MCF 10A (cell line): ENCODE results near the gene FOLR2. TPM values are rescaled to one million over a fixed set of nuclear protein-coding genes. Genes with fewer than 3 reads are reported as not detected.
"Not testable (repeated sequence)": the region's sequence is repeated elsewhere in the genome, so short reads cannot be mapped to it uniquely, and the experiment has no call there.

ENCODE experiments used
- BruUV-seq: library from RNA; stranded (reverse); fragments of 400-500 nt; replicated peaks from 2 replicates; lab custom pipeline; 2021; lab: Mats Ljungman, UMichigan
- CTCF ChIA-PET: fragments of 300-600 bp; sonication (Branson Sonifier 250); formaldehyde crosslinking; extraction: SDS; loops from one replicate; lab custom pipeline; 2021; ENCODE audit warnings: antibody characterized with exemption, inconsistent platforms; lab: Yijun Ruan, JAX
- POLR2A ChIA-PET: fragments of 300-600, 350-650 bp; sonication (Branson Sonifier 250); formaldehyde crosslinking; extraction: SDS; loops from one replicate; lab custom pipeline; 2020; ENCODE audit warnings: antibody characterized with exemption, inconsistent platforms; lab: Yijun Ruan, JAX
- DNase-seq: peaks from one replicate; pipeline ENCODE4 v3.0.0-alpha.2; 2018; ENCODE audit not compliant: unreplicated experiment
- H3K27ac Mint-ChIP-seq: one replicate; pipeline ENCODE4 v1.8.0; 2022; ENCODE audit warnings: mild to moderate bottlenecking, low read depth, mixed read lengths; ENCODE audit not compliant: unreplicated experiment
- H3K27me3 Mint-ChIP-seq: one replicate; pipeline ENCODE4 v1.8.0; 2022; ENCODE audit warnings: mixed read lengths; ENCODE audit not compliant: insufficient read depth, unreplicated experiment
- H3K36me3 Mint-ChIP-seq: one replicate; pipeline ENCODE4 v1.8.0; 2022; ENCODE audit warnings: mild to moderate bottlenecking, moderate library complexity, mixed read lengths; ENCODE audit not compliant: insufficient read depth, unreplicated experiment
- H3K4me1 Mint-ChIP-seq: one replicate; pipeline ENCODE4 v1.8.0; 2022; ENCODE audit warnings: mixed read lengths; ENCODE audit not compliant: insufficient read depth, unreplicated experiment
- H3K4me3 Mint-ChIP-seq: one replicate; pipeline ENCODE4 v1.8.0; 2022; ENCODE audit warnings: mild to moderate bottlenecking, moderate library complexity, mixed read lengths; ENCODE audit not compliant: unreplicated experiment
- H3K9me3 Mint-ChIP-seq: one replicate; pipeline ENCODE4 v1.8.0; 2022; ENCODE audit warnings: mixed read lengths; ENCODE audit not compliant: unreplicated experiment
- CTCF ChIP-seq: fragments of 200-600 bp; IDR thresholded peaks from one replicate; pipeline ENCODE4 v1.8.0; 2022; ENCODE audit warnings: antibody characterized with exemption, mild to moderate bottlenecking; ENCODE audit not compliant: unreplicated experiment
- intact Hi-C: fragments of 100-400 bp; cut with micrococcal nuclease; formaldehyde crosslinking; loops from 2 replicates; pipeline ENCODE4 v1.14.1; 2022
- total RNA-seq: library from RNA; stranded (reverse); gene quantifications from 2 replicates; pipeline ENCODE4 v1.2.3, GENCODE V29; 2022

Gene FOLR2
- total RNA-seq, 1 experiment from 2014 or later: not detected

- BruUV-seq: no TSS peak
- ChIA-PET CTCF (no interaction called here), POLR2A (no interaction called here)
- H3K27ac Mint-ChIP-seq: no peak overlapping the region
- peaks cover 13% of the 10 kb centered on the region for H3K27me3 Mint-ChIP-seq
- intact Hi-C loops: no loop called here
- H3K36me3 Mint-ChIP-seq: no peaks in the 10 kb centered on the region
- no peaks in the 10 kb centered on the region for H3K4me1 Mint-ChIP-seq
- no peak overlapping the region for H3K4me3 Mint-ChIP-seq
- H3K9me3 Mint-ChIP-seq: no peaks in the 10 kb centered on the region
- TF ChIP-seq CTCF: no peak
- no peak for DNase-seq
Observed at GRCh38 chr11:72259490-72259889, 42.9 kb downstream of the FOLR2 start.

- H3K27ac Mint-ChIP-seq: no peak overlapping the region
- no TSS peak for BruUV-seq
- H3K4me3 Mint-ChIP-seq: no peak overlapping the region
- no peaks in the 10 kb centered on the region for H3K9me3 Mint-ChIP-seq
- CTCF ChIA-PET: no interaction called here
- H3K4me1 Mint-ChIP-seq: peaks cover under 1% of the 10 kb centered on the region
- intact Hi-C loops: no loop called here
- no peaks in the 10 kb centered on the region for H3K36me3 Mint-ChIP-seq
- POLR2A ChIA-PET: interaction anchor here (0.7 to 1.3 kb wide), 2 partner anchors 9 to 37 kb away, joined by 3 to 5 read pairs; no protein-coding TSS in a partner anchor
- peaks cover 2% of the 10 kb centered on the region for H3K27me3 Mint-ChIP-seq
- no peak for DNase-seq
- TF ChIP-seq CTCF: no peak
Observed at GRCh38 chr11:72260574-72260973, 44.0 kb downstream of the FOLR2 start.

GRCh38 chr11:72263361-72263760, 46.8 kb downstream of the FOLR2 start:
- no peaks in the 10 kb centered on the region for H3K27me3 Mint-ChIP-seq
- H3K9me3 Mint-ChIP-seq: no peaks in the 10 kb centered on the region
- no peak overlapping the region for H3K27ac Mint-ChIP-seq
- no peak for TF ChIP-seq CTCF
- BruUV-seq: no TSS peak
- intact Hi-C loops: no loop called here
- H3K4me3 Mint-ChIP-seq: no peak overlapping the region
- POLR2A ChIA-PET: no interaction called here
- DNase-seq: peak; percentile 33
- CTCF ChIA-PET: no interaction called here
- peaks cover 6% of the 10 kb centered on the region for H3K4me1 Mint-ChIP-seq
- no peaks in the 10 kb centered on the region for H3K36me3 Mint-ChIP-seq

GRCh38 chr11:72265951-72266350, 49.4 kb downstream of the FOLR2 start:
- ChIA-PET POLR2A (interaction anchor here (0.6 kb wide), 1 partner anchor 78 kb away, joined by 3 read pairs; no protein-coding TSS in a partner anchor), CTCF (no interaction called here)
- Mint-ChIP-seq H3K36me3 (no peaks in the 10 kb centered on the region), H3K27me3 (no peaks in the 10 kb centered on the region), H3K4me1 (peaks cover 6% of the 10 kb centered on the region), H3K4me3 (no peak overlapping the region), H3K9me3 (no peaks in the 10 kb centered on the region), H3K27ac (no peak overlapping the region)
- no peak for TF ChIP-seq CTCF
- intact Hi-C loops: no loop called here
- no TSS peak for BruUV-seq
- peak; percentile 24 for DNase-seq

- POLR2A ChIA-PET: interaction anchor here (0.6 kb wide), 1 partner anchor 1512 kb away, joined by 3 read pairs; no protein-coding TSS in a partner anchor
- H3K4me1 Mint-ChIP-seq, H3K27me3 Mint-ChIP-seq, H3K4me3 Mint-ChIP-seq, intact Hi-C loops, BruUV-seq, H3K27ac Mint-ChIP-seq, DNase-seq, H3K36me3 Mint-ChIP-seq, H3K9me3 Mint-ChIP-seq: not testable (repeated sequence)
- CTCF ChIA-PET: interaction anchor here (1.2 to 1.7 kb wide), 2 partner anchors 148 to 198 kb away, joined by 3 read pairs; no protein-coding TSS in a partner anchor
Observed at GRCh38 chr11:72266960-72267359, 50.4 kb downstream of the FOLR2 start.
